A549 treated with GW870086 at 1 μM for 4 hours (cell line): ENCODE measurements around the gene ZNF485. TPM values are rescaled to one million over a fixed set of nuclear protein-coding genes. Genes with fewer than 3 reads are reported as not detected.

ENCODE experiments used
- total RNA-seq: library from RNA; stranded (reverse); fragments of 200-300 nt; extraction: Qiagen RNA extraction; gene quantifications from 5 replicates; pipeline ENCODE4 v1.2.3, GENCODE V29; 2022; ENCODE audit warnings: low read depth

ZNF485 gene
- total RNA-seq: 1.1 to 2.2 TPM (median 1.9 TPM) in 5 replicates

DNA sequence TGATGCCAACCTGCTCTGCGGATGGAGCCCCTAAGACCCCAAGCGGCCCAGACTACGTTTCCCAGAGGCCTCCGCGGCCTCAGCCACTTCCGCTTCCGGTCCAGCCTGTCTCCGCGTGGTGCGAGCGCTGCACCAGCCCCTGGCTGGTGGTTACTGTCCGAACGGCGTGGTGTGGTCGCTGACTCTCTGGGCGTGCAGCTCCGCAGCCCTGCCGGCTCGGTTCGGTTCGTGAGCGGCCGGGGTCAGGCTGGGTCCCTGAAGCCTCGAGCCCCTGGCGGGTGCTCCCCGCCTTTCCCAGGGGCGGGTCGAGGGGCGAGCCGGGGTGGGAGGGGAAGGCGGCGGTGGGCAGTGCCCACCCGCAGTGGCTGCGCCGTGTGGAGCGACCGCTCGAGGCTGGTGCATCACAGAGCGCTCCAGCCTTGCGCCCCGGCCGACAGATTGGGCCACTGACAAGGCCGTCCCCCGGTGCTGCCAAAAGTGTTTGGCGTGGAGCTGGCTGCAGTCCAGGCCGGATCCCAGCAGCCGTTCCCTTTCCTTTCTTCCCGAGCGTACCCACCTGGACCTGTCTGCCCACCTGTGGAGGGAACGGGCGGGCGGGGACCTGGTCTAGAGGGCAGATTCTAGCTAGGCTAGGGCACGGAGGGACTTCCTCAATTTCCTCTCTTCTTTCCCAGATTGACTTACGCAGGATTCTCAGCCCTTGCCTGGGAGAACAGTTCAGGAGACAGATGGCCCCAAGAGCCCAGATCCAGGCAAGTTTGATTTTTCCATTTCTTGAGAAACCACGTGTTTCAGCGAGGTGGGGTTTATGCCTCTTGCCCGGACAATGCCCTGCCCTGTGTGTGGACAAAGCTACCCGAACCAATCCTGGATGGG, at the start of gene ZNF485:
Gene ZNF485, plus strand, starts transcription at position 116 of the 876 bp plus-strand sequence. Its CDS starts 613 bp downstream, at position 729.

DNA sequence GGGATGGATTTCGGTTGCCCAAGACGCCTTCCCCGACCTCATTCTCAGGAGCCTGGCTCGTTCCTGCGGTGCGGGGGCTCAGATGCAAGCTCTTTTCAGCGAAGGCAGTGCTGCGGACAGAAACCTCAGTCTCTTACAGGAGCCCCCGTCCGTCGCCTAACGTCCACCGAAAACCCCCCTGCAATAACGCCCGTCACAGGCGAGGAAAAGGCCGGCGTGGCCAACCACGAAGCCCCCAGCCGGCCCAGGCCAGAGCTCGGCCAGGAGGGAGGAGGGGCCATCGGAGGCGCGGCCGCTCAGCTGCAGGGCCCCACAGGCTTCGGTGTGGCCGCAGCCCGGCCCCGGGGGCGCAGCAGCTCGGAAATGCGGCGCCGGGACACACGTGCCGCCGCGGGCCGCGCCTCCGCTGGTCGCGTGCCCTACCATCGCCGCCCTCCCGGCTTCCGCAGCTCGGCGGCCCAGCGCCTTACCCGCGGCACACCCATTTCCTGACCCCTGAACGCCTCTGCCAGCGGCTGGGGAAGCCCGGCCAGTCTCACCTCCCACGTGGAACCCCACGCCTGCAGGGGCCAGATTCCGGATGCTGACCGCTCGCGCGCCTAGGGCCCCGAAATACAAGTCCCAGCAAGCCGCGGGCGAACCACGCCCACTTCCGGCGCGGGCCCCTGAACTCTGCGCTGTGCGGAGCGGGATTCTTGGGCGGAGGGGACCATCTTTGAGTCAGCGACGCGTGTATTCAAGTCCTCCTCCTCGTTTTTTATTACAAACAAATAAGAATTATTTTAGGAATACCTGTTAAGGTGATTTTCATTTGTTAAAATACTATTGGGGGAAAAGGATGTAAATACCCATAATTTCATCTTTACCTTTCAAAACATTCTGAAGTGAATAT, 32.0 kb upstream of the ZNF485 start, which contains the start of gene ZNF239:
Gene ZNF239, minus strand, starts transcription at position 616 of the 892 bp plus-strand sequence. CDS start 16,537 bp downstream, outside the sequence.

DNA sequence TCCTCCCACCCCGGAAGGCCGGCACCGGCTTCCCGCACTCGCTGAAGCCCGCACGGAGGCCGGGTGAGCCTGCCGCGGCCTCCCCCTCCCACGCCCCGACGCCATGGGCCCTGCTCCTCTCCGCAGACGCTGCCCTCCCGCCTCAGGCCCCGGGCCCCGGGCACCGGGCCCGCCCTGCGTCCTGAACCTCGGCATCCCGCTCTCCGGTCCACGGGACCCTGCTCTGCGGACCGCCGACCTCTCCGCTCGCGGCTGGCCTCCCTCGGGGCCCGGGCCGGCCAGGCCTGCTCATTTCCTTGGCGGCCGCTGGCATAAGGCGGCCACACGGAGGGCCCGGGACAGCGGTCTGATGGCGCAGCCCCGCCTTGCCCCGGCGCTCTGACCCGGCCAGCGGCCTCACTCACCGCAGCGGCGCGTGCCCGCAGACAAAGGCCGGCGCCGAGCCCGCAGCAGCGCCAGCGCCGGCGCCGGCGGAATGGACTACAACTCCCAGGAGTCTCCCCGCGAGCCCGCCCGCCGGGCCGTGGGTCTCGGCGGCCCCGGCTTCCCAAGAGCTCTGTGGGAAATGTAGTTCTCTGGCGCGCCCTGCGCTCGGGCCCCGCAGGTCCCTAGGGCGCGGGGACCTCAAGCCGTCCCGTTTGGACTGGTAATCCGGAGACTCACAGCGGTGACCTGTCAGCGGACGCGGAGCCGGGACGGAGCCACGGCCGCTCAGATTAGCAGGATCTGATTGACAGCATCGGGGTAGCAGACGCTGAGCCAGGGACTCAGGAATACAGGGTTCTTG, 42.4 kb downstream of the ZNF485 start, which contains the start of gene ZNF32:
Gene ZNF32, minus strand, starts transcription at position 484 of the 787 bp plus-strand sequence. CDS start 2,748 bp downstream, outside the sequence.

Other genes starting within 250 kb of the ZNF485 start
- not detected in 5 replicates for gene FXYD4, start 234.8 kb upstream of the ZNF485 start, total RNA-seq
- gene HNRNPF, start 197.3 kb upstream of the ZNF485 start, total RNA-seq: 305 to 356 TPM (median 349 TPM) in 5 replicates
- gene ZNF487, start 169.3 kb upstream of the ZNF485 start, total RNA-seq: 5.5 to 8.4 TPM (median 6.5 TPM) in 5 replicates
- gene ZNF239, start 31.8 kb upstream of the ZNF485 start, total RNA-seq: 1.7 to 2.5 TPM (median 2.3 TPM) in 5 replicates
- gene ZNF32, start 42.4 kb downstream of the ZNF485 start, total RNA-seq: 15.8 to 17.4 TPM (median 16.7 TPM) in 5 replicates